ENCODE measurements around the gene GNB1L.
"Not testable (repeated sequence)": the region's sequence is repeated elsewhere in the genome, so short reads cannot be mapped to it uniquely, and the experiment has no call there.

The GNB1L gene

DNA sequence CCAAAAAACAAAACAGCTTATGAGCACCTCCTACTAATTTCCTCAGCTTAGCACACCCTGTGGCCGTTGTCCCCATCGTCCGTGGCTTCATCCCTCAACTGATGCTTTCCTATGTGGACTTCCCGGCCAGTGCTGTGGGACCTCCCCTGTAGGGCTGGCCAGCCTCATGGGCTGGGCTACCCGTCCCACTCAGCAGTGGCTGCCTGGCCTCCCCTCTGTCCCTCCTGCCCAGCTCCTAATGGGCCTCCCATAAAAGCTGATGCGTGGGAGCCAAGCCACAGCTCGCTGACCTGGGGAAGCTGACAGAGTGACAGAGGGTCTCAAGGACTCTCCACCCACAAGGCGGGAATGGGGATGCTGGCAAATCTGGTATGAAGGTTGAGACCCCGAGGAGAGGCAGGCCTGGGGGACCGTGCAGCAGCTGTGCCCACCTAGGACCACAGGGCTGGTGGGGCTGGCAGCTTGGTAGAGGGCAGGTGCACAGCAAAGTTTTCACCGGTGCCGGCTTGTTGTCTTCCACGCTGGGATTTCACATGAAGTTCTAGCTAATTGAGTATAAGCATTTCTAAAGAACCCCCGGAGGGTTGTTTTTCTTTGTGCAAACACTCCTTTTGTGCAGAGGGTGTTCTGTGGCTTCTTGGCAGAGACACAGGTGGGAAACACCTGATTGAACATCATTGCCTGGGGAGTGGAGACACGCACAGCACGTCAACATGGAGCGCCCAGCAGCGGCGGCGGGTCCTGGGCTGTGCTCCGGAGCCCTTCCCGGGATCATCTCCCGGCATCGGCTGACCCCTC is 70.9 kb downstream of the GNB1L start:
- TF ChIP-seq, protein P1, sequence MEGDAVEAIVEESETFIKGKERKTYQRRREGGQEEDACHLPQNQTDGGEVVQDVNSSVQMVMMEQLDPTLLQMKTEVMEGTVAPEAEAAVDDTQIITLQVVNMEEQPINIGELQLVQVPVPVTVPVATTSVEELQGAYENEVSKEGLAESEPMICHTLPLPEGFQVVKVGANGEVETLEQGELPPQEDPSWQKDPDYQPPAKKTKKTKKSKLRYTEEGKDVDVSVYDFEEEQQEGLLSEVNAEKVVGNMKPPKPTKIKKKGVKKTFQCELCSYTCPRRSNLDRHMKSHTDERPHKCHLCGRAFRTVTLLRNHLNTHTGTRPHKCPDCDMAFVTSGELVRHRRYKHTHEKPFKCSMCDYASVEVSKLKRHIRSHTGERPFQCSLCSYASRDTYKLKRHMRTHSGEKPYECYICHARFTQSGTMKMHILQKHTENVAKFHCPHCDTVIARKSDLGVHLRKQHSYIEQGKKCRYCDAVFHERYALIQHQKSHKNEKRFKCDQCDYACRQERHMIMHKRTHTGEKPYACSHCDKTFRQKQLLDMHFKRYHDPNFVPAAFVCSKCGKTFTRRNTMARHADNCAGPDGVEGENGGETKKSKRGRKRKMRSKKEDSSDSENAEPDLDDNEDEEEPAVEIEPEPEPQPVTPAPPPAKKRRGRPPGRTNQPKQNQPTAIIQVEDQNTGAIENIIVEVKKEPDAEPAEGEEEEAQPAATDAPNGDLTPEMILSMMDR (IDR thresholded peaks at IDR 0.05; ENCODE audit: low read depth, low read length) = no peak
- DNase-seq (ENCODE audit: extremely low read depth, low read depth) = no peak

DNA sequence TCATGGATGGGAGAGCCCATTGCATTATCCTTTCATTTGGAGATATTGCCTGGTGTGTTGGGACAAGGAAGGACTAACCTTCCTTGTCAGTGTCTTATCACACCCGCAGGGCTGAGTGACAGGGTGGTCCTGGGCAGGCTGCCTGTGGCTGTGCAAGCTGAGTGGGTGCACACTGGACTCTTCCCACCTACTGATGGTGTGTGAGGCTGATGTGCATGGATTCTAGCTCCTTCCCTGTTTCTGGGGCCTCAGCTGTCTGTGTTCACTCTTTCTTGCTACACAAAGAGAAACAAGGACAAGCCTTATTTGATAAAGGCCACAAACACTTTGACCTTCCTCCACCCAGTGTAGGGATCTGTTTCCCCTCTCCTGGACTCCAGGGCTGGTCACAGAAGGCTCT is 72.1 kb downstream of the GNB1L start:
- DNase-seq (ENCODE audit: extremely low read depth, low read depth) = no peak
- TF ChIP-seq, protein P1 (IDR thresholded peaks at IDR 0.05; ENCODE audit: low read depth, low read length) = no peak

DNA sequence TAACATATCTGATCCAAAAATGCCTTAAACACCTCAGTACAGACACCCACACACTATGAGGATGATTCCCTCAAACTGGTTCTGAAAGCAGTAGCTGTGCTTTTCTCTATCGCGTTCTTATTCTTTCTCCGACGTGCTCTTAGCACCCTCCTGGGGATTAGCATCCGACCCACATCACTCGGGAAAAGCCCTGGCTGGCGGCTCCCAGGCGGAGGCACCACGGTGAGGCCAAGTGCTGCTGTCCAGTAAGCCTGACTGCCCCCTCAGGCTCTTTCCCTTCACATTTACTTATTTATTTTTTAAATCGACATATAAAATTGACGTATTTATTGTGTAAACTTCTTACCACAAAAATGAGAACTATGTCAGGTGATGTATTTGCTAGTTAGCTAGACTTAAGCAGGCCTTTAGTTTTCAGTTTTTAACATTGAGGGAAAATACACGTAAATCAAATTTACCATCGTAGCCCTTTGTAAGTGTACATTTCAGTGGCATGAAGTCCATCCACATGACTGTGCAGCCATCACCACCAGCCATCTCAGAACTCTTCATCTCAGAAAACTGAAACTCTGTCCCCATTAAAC is 74.9 kb downstream of the GNB1L start:
- TF ChIP-seq, protein P1 (IDR thresholded peaks at IDR 0.05; ENCODE audit: low read depth, low read length) = no peak
- DNase-seq (ENCODE audit: extremely low read depth, low read depth) = no peak

DNA sequence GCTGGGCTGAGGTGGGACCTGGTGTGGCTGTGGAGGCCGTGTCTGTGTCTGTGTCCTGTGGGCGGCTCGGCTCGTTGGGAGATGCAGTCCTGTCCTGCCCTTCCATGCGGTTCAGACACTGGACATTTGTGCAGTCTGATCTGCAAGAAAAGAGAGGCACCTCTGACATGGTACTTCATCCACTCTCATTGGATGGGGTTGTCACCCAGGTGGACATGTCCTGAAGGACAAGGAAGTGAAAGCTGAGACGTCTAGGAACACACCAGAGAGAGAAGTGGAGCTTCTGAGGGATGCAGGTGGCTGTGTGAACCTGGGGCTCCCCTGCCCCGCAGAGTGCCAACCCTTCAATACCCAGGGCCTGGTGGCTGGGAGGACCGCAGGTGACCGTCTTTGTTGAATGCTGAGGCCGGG is 75.7 kb downstream of the GNB1L start:
- TF ChIP-seq, protein P1 (IDR thresholded peaks at IDR 0.05; ENCODE audit: low read depth, low read length) = no peak

DNA sequence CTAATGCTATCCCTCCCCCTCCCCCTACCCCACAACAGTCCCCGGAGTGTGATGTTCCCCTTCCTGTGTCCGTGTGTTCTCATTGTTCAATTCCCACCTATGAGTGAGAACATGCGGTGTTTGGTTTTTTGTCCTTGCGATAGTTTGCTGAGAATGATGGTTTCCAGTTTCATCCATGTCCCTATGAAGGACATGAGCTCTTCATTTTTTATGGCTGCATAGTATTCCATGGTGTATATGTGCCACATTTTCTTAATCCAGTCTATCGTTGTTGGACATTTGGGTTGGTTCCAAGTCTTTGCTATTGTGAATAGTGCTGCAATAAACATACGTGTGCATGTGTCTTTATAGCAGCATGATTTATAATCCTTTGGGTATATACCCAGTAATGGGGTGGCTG is 77.5 kb downstream of the GNB1L start:
- DNase-seq (ENCODE audit: extremely low read depth, low read depth) = not testable (repeated sequence)

More for the DNA sequence above, 75.7 kb downstream of the GNB1L start:
- DNase-seq (ENCODE audit: extremely low read depth, low read depth) = no peak

DNA sequence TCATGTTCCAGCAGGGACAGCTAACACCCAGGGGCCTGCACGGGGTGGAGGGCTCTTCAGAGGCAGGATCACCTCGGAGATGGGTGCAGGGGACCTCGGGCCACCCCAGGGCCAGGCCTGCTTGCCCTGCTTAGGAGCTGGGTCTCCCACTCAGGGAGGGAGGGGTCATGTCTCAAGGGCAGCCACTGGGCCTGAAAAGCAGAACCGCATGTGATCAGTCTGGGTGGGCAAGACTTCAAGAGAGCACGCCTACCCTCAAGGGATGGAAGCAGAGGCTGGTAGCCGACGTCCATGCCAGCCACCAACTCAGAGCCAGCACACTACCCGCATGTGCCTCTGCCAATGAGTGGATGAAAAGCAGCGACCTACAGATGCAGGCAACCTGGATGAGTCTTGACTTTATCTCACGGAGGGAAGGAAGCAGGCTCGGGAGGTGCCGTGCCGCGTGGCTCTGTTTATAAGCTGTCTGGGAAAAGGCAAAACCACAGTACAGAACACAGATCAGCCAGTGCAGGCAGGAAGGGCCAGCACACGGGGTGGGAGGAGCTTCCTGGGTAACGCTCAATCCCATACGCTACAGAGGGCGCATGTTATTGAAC is 78.1 kb downstream of the GNB1L start:
- DNase-seq (ENCODE audit: extremely low read depth, low read depth) = no peak
- TF ChIP-seq, protein P1 (IDR thresholded peaks at IDR 0.05; ENCODE audit: low read depth, low read length) = no peak

DNA sequence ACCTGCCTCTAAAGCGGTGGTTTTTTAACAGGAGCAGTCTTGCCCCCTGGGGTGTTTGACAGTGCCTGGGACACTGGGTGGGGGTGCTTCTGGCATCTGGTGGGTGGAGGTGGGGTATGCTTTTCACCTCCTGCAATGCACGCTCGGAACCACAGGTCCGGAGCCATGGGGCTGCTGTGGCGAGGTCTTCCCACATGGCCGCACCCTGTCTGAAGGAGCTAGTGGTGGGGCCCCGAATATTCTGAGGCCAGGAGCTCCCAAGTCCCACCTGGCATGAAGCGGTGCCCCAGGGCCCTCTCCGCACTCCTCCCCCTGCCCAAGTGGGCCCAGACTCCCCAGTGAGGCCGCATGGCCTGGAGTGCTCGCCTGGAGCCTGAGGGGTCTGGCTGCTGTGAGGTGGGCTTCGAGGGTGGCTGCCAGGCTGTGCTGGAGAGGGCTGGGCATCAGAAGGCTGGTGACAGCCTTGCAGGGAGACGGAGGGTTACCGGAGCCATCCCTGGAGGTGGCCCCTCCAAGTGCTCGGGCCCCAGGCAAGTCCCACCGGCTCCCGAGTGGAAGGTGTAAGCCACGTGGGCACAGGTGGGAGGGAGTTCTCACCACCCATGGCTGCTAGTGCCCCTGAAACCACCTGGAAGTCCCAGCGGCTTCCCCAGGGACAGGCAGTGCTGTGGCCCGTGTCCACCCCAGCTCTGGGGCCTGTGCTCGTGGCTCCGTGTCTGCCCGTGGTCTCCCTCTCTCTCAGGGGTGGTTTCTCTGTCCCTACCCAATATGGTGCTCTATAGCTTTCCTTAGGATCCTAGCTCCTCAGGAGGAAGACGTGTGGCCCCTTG is 79.0 kb downstream of the GNB1L start:
- DNase-seq (ENCODE audit: extremely low read depth, low read depth) = no peak
- TF ChIP-seq, protein P1 (IDR thresholded peaks at IDR 0.05; ENCODE audit: low read depth, low read length) = no peak

All from AG09319 (cell line).